Activated T-cell treated with anti-CD3 and anti-CD28 coated beads for 48 hours (primary cell): ENCODE data around the gene ROBO2.

Source experiments
- DNase-seq: peaks from one replicate; pipeline ENCODE4 v3.0.0-alpha.2; 2020; ENCODE audit warnings: low read depth

The ROBO2 gene, protein sequence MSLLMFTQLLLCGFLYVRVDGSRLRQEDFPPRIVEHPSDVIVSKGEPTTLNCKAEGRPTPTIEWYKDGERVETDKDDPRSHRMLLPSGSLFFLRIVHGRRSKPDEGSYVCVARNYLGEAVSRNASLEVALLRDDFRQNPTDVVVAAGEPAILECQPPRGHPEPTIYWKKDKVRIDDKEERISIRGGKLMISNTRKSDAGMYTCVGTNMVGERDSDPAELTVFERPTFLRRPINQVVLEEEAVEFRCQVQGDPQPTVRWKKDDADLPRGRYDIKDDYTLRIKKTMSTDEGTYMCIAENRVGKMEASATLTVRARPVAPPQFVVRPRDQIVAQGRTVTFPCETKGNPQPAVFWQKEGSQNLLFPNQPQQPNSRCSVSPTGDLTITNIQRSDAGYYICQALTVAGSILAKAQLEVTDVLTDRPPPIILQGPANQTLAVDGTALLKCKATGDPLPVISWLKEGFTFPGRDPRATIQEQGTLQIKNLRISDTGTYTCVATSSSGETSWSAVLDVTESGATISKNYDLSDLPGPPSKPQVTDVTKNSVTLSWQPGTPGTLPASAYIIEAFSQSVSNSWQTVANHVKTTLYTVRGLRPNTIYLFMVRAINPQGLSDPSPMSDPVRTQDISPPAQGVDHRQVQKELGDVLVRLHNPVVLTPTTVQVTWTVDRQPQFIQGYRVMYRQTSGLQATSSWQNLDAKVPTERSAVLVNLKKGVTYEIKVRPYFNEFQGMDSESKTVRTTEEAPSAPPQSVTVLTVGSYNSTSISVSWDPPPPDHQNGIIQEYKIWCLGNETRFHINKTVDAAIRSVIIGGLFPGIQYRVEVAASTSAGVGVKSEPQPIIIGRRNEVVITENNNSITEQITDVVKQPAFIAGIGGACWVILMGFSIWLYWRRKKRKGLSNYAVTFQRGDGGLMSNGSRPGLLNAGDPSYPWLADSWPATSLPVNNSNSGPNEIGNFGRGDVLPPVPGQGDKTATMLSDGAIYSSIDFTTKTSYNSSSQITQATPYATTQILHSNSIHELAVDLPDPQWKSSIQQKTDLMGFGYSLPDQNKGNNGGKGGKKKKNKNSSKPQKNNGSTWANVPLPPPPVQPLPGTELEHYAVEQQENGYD (N-terminal part only)

DNA sequence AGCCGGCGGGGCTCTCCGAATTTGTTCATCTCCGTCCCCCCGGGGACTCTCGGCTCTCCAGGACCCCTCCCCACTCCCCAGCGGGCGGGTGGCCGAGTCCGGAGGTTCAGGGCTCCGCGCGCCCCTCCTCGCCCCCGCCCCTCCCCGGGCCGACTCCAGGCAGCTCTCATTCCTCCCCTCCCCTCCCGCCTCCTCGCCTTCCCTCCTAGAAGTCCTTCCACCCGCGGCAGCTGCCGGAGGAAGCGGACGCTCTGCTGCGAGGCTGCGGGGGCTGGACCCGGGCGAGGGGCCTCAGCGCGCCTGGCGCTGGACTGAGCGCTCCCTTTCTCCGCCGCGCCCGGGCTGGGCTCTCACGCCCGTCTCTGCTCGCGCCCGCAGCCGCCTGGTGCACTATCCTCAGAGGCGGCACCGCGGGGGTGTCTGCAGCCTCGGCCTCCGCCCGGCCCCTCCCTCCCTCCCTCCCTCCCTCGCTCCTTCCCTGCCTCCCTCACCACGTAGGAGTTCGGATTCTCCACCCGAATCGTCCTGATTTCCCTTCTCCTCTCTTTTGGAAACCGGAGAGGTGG is at the start of gene ROBO2:
ROBO2 (plus strand) TSS at position 494 of the 566 bp plus-strand sequence. CDS start 687 bp downstream, outside the sequence.
- DNase-seq = no peak

DNA sequence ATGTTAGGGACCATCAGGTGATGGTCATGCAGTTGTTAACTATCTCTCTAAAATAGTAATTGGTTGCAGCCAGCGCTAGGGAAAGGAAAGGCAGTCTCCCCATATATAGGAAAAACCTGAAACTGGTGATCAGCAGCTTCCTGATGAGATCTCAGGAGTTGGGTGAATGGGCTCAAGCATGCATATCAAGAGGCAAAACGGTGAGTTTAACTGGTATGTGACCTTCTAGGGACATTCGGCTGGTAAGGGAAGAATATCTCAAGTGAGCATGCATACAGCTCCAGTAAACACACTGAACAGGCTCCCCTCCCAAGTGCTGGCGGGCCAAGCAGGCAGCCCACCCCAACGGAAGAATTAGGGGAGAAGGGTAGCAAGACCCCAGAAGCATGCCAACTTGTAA is 49.3 kb upstream of the ROBO2 start:
- DNase-seq = no peak

DNA sequence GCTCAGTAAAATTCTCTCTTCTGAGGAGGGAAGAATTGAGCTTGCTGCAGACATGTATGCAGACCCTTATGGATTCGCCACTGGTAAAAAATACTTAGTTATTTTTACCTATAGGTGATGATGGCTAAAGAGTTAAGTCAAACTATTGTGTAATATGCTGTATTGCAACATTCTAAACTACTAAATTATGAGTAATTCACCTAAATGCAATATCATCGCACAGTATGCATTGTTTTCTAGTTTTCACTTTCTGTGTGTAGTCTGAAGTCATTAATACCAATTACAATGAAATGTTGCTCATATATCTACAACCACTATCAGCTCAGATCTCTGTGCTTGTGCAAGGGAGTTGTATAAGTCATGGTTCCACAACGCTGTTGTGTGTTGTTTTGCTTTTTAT is 48.7 kb upstream of the ROBO2 start:
- no peak for DNase-seq

DNA sequence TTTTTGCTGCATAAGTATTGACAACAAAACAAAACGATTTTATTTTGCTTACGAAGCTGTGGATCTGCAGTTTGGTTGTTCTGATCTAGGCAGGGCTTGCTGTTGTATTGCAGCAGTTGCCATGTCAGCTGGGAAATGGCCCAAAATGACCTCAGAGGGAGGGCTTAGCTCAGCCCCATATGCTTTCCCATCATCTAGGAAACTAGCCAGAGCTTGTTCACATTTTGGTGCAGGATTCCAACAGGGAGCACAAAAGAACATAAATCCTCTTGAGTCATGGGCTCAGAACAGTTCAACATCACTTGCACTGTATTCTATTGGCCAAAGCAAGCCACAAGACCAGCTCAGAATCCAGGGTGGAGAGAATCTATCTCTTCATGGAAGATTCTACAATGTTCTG is 42.2 kb upstream of the ROBO2 start:
- no peak for DNase-seq

DNA sequence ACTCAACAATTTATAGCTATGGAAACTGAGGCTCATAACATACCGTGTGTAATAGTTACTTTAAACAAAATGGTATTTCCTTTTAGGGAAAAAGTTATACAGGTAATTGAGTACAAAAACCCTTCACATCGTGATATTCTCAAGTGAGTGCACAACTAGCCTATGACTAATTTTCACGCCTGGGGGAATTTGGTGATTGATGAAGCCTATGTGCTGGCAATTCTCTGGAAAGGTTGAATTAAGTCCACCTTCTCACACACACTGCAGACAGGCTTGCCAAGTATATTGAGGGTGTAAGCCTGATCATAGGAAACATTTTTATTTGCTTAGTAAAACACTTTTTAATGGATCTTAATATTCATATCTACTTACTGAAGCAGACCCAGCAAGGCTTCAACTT is 41.3 kb upstream of the ROBO2 start:
- no peak for DNase-seq

DNA sequence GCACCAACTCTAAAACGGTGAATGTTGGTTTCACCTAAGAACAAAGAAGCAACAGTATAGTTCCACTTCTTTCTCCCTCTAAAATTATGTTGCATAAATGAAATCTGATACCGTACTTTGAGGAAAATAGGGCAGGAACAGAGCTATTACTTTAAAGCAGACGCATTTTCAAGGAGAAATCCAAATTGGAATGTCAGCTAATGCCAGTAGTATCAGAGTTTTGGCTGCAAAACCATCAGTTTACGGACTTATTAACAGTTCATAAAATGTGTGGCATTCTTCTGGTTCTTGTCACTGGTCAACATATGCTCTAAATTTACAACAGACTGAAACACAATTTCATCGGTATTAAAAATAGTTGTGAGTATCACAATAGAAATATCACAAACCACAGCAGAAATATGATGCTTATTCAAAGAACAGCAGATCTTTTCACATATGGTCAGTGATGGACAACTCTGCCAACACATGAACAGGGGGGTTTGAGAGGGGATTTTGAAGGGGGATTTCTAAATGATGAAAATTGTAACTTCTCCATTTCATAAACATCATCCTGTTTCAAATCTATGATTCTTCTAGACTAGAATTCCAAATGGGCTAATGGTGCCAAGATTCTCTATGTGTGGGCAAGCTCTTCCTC is 38.7 kb upstream of the ROBO2 start:
- DNase-seq = no peak

DNA sequence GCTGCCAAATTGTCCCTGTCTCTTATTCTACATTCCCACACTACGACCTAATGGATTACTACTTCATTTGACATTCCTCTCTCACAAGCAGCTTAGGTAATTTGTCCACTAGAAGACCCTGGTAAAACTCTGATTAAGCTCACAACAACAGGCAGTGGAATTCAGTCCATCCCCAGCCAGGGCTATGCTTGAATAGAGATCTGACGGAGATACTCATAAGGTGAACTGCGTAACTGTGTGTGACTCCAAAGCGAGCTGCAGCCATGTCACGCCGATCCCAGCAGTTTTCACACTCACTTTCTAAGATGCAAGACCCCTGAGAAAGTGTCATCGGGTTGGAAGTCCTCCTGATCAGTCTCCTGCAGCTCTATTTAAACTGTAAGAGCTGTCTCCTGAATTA is 25.7 kb upstream of the ROBO2 start:
- DNase-seq = no peak

DNA sequence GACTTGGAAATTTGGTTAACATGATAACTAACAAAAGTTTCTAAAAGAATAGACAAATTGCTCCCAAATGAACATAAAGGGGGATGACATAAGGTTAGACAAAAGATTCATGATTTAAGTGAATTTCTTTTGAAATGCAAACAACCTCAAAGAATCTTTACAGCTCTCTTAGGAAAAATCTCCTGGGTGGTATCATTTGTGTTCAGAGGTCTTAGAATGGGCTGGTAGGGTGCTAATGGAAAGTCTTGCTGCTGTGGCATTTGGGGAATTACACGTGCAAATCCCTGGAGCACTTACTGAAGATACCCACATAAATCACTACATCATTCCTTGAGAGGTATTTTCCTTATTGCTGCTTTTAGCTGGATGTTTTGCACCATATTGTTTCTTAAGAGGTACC is 14.4 kb upstream of the ROBO2 start:
- DNase-seq = no peak

DNA sequence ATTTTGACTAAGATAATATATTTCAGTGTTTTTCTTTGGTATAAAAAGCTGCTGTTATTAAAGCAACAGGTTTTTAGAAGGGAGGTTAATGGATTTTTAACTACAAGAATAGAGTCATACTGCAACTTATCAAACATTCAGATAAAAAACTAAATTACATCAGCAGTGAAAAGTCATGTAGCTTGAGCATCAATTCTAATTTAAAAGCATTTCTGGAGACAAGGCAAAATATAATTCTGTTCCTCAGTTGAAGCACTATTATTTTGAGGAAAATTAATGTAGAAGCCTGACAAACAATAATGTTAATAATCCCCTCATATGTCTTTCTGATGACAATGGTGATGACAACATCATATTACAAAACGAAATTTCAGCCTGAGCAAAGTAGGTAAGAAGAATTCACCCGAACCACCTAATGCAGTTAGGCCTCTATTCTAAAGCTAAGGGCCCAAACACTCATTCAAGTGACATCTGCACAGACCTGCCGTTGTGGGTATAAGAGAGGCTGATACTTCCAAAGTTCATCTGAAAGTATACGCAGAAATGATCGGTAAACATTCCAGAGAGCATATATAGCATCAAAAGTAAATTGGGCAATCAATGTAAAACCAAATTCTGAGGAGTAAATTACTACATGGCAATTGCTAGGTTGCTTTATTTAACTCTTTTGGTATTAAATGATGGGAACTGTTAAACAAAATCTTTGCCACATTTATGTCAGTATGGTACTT is 12.8 kb upstream of the ROBO2 start:
- DNase-seq = no peak

DNA sequence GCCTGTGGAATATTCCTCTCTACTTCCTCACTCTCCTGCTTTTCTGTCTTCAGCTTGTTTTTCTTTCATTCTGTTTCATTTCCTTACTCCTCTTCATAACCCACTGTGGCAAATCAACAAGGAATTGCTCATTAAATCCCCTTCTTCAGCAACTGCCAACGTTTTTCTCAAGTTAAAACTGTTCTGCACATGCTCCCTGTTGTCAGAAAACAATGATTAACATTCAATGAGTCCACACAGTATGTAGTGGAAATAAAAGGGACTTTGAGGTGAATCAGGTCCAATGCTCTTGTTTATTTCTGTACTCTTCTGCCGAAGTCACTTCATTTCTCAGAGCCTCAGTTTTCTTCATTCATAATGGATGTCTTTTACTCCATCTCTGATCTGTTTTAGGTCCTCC is 11.9 kb upstream of the ROBO2 start:
- DNase-seq = no peak

DNA sequence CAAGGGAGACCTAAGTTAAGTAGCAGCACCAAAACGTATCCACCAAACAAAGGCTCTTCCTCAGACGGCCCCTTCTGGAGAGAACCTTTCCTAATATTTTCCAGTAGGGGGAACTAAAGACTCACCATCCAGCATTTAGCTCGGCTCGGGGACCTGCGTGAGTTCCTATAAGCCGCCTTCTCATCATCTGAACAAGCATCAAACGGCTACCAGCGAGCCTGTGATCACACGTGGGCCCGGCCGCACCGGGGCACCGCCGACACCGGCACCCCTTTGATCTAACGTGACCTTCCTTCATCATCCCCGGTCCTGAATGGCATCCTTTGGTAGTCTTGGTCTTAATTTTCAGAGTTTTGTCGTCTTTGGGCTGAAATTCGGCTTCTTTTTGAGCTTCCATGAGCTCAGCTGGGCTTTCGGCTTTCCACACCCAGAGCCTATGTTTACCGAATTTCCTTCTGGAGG is 1.4 kb upstream of the ROBO2 start:
- DNase-seq = no peak

DNA sequence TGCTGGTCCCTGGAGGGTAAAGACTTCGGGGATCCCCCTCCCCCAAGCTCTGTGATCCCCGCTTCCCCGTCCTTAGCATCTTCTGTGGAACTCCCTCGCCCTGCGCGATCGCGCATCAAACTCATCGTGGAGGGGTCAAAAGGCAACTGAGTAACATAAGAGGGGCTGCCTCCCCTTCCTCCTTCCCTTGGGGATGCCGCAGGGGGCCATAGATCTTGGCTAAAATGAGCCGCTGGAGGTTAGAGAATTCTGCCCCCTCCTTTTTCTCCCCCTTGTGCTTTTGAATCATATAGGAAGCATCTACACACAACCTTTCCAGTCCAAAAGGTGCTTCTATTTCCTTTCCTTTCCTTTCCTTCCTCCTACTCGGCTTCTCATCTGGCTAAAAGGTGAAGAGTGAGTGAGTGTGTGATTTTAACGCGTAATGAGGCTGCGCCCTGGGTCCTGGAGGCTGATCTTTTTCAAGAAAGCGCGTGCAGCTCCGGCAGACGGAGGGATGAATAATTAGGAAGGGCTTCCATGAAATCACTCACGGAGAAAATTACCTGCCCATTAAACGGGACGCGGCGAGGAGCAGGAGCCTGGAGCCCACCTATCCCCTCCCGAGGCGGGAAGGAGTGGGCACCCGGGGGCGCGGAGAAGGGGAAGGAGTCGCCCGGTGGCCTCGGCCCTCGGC is 831 bp upstream of the ROBO2 start:
- DNase-seq = no peak

DNA sequence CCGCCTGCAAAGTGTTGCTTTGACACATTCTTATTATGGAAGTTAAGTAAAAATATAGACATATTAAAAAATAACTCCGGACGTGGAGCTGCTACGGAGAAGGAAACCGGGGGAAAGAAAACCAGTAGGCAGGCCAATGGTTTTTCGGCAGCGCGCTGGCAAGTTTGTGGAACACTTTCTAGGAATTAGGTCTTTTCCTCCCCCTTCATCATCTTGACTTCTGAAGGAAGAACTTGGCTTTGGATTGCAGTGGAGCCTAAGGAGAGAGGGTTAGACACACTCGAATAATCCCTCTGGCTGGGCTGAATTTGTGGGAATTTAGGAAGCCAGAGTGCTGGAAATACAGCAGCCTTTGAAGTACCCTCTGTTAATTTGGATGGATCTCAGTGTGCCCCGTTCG is 317 bp downstream of the ROBO2 start:
- no peak for DNase-seq

DNA sequence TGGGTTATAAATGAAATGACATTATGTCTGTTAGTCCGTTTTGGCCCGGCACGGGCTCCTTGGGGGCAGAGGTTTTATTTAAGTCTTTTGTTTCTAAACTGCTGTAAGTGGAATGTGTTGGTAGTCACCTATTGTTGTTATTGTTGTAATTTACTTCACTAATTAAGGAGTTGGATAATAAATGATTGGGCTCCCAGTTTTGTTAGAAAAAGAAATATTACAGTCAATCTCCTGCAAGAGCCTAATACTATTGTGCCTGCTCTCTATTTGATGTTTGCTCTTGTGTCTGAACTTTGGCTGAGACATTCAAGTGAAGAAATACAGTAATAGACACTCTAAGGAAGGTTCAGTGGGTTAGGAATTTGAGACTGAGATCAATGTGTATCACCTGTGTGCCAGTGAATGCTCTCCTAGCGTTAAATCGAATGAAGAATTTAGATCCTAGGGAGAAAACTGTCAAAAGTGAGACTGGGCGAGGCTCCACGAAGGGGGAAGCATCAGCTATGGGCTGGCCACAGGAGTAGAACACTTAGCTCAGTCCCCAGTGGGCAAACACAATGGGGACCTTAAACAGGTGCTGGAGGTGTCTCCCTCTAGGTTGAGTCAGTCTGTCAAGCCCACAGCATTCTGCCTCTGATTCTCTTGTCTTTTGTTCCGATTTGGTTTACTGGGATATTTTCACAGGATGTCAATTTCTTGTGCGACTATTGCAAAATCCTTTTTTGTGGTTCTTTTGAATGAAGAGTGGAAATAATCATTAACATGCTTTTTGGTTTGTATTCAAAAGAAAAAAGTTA is 1.2 kb downstream of the ROBO2 start:
- DNase-seq = no peak

DNA sequence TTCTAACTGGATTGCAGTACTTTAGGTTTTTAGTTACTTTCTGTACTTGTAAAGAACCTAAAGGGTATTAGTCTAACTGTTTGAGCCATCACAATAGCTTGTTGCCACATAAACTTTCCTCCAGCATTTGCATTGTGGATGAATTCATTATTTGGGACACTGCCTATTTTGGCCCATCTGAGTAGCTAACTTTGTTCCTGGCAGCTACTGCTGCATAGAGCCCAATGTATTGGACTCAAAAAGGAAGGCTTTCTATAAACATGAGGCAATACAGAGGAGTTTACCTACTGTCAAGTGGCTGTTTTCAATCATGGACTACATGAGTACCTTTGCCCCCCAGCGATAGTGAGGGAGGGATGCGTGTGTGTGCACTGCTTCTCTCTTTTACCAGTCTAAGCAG is 1.9 kb downstream of the ROBO2 start:
- no peak for DNase-seq

DNA sequence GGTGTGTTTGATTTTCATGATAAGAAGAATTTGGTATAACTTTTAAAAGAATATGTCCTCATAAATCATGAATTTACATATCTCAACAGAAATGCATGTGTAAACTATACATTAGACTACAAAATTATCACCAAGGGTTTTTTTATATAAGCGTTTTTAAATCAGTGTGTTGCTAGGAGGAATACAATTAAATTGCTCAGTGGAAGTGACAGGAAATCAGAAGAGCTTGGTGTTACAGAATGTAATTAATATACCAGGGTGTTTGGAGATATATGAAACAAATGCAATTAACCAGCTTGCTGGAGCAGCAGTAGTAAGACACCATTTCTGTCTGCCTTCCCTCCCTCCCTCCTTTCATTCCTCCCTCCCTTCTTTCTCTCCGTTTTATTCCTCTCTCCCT is 2.4 kb downstream of the ROBO2 start:
- no peak for DNase-seq

DNA sequence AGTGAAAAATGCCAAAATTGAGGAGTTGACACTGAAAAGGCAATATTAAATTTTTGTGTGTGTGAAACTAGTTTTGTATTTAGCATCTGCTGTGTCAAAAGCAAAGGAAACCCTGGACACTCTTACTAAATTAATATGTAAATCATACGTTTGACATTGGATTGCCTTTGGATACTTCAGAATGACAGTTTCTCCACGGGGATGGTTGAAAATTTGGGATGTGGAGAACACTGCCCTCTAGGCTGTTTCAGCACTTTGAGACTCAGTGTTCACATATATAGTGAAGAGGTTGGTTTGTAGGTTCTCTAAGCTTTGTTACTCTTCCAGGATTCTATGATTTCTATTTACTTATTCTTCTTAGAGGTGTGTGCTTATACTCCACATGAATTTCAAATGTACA is 3.0 kb downstream of the ROBO2 start:
- no peak for DNase-seq

DNA sequence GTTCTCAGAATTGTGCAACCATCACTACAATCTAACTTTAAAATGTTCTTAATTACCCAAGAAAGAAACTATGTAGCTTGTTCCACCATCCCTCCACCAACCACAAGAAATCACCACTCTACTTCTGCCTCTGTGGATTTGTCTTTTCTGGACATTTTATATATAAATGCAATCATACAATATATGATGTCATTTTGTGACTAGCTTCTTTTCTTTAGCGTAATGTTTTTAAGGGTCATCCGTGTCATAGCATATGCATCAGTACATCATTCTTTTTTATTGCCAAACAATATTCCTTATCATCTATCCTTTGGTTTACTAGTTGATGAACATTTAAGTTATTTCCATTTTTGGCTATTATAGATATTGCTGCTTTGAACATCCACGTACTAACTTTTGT is 5.8 kb downstream of the ROBO2 start:
- no peak for DNase-seq

DNA sequence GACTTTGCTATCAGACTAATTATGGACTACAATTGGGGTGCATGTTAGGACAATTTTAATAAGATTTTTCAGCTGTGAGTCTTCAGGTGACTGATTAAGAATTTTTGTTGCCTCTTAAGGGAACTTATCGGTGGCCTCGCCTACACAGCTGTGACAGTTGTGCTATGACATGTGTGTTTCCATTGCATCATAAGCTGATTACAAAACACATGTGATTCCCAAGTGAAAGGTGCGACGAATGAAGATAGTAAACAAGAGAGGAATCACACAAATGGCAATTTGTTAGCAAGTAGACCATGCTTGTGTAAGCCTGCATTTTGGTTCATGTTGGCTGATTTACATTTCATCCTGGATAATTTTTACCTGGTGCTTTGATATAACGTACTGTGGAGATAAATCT is 8.3 kb downstream of the ROBO2 start:
- no peak for DNase-seq

DNA sequence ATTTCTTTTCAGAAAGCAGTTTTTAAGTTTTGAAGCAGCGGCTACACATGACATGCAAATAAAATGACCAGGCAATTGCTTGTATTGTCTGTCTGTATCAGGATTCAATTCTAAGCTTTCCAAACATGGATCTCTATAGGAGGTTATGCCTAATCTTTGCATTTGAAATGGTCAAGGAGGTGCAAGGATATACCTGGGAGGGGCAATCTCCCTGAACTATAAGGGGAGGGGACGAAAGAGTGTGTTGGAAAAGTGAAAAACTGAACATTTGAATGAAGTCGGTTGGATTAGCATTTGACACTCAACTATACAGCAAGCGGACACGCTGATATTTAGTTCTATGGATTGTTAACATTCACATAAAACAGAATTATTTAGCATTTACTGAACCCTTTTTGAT is 11.7 kb downstream of the ROBO2 start:
- no peak for DNase-seq
